Memory B cell (primary cell): Measurements from ENCODE around the gene HAVCR2.

ENCODE experiments used
- ATAC-seq: fragments of 150-1000 bp; cut with Tn5 transposase; 2 replicates; pipeline ENCODE4 v1.10.0; 2021; ENCODE audit warnings: low read depth, mild to moderate bottlenecking, moderate library complexity
- DNase-seq, 2 donors: peaks; one replicate each; pipeline ENCODE4 v3.0.0; 2022; ENCODE audit warnings: low spot score in 2 of 2
- H3K27ac Mint-ChIP-seq: one replicate; pipeline ENCODE4 v1.8.0; 2022; ENCODE audit warnings: mild to moderate bottlenecking, moderate library complexity, mixed read lengths
- H3K27me3 Mint-ChIP-seq: one replicate; pipeline ENCODE4 v1.8.0; 2022; ENCODE audit warnings: mixed read lengths
- H3K36me3 Mint-ChIP-seq: one replicate; pipeline ENCODE4 v1.8.0; 2022; ENCODE audit warnings: mild to moderate bottlenecking, mixed read lengths
- H3K4me1 Mint-ChIP-seq: one replicate; pipeline ENCODE4 v1.8.0; 2022; ENCODE audit warnings: mixed read lengths
- H3K4me3 Mint-ChIP-seq: one replicate; pipeline ENCODE4 v1.8.0; 2022; ENCODE audit warnings: mild to moderate bottlenecking, moderate library complexity, mixed read lengths
- H3K9me3 Mint-ChIP-seq: one replicate; pipeline ENCODE4 v1.8.0; 2022; ENCODE audit warnings: mixed read lengths

HAVCR2 gene

GRCh38 chr5:157046041-157046440 is 62.8 kb downstream of the HAVCR2 start:
- DNase-seq (no peak), ATAC-seq (no peak)
- H3K27ac Mint-ChIP-seq, result no peak overlapping the region
- peaks cover 7% of the 10 kb centered on the region for H3K27me3 Mint-ChIP-seq
- H3K36me3 Mint-ChIP-seq, result no peaks in the 10 kb centered on the region
- H3K4me1 Mint-ChIP-seq, result peaks cover 8% of the 10 kb centered on the region
- H3K4me3 Mint-ChIP-seq, result no peak overlapping the region
- H3K9me3 Mint-ChIP-seq, result no peaks in the 10 kb centered on the region

DNA sequence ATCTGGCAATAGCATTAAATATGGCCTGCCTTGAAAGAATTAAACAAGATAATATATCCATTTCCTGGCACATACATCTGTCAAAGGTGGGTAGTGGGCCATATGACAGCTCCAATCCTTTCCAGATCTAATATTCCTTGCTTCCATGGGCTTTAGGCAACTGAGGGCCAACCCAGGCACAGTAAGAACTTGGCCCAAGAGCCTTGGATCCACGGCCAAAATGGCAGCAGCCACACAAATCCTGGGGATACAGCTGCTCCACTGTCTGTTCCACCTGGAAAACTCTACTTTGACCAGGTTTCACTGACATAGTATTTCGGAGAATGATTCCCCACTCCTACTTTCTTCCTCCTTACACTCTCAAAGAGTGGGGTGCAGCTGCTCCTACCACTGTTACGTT is 63.2 kb downstream of the HAVCR2 start:
- H3K27ac Mint-ChIP-seq, result no peak overlapping the region
- ATAC-seq (no peak), DNase-seq (no peak)
- no peak overlapping the region for H3K4me3 Mint-ChIP-seq
- peaks cover 8% of the 10 kb centered on the region for H3K4me1 Mint-ChIP-seq
- H3K9me3 Mint-ChIP-seq, result no peaks in the 10 kb centered on the region
- peaks cover 7% of the 10 kb centered on the region for H3K27me3 Mint-ChIP-seq
- H3K36me3 Mint-ChIP-seq, result no peaks in the 10 kb centered on the region

DNA sequence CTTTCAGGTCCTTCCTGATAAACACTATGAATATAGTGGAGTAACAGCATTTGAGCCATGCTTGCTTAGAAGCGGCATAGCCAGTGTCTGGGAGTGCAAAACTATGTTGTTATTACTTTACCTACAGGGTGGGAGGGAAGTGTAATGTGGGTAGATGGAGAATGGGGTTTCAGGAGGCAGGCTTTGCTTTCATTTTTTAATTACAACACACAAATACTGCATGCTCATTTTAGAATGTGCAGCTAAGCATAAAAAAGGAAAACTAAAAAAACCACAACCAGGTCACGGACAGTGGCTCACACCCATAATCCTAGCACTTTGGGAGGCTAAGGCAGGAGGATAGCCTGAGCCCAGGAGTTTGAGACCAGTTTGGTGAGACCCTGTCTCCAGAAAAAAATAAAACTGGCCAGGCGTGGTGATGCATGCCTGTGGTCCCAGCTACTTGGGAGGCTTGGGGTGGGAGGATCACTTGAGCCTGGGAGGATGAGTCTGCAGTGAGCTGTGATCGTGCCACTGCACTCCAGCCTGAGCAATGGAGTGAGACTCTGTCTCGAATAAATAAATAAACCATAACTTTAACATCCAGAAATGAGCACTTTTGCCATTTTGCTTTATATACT is 70.2 kb downstream of the HAVCR2 start:
- peaks cover 1% of the 10 kb centered on the region for H3K27me3 Mint-ChIP-seq
- H3K36me3 Mint-ChIP-seq, result no peaks in the 10 kb centered on the region
- no peak overlapping the region for H3K4me3 Mint-ChIP-seq
- peaks cover 3% of the 10 kb centered on the region for H3K4me1 Mint-ChIP-seq
- H3K9me3 Mint-ChIP-seq, result no peaks in the 10 kb centered on the region
- DNase-seq (no peak), ATAC-seq (no peak)
- no peak overlapping the region for H3K27ac Mint-ChIP-seq
